Stimulated activated CD4-positive, alpha-beta T cell treated with anti-CD3 and anti-CD28 coated beads, Interleukin-12 subunit alpha, Interleukin-12 subunit beta, amount 100 ng/mL, for 24 hours (primary cell): Measurements from ENCODE around the gene PTCH2.
"Not testable (repeated sequence)": the region's sequence is repeated elsewhere in the genome, so short reads cannot be mapped to it uniquely, and the experiment has no call there.

ENCODE experiments used
- DNase-seq, 2 experiments: peaks; one replicate each; pipeline ENCODE4 v3.0.0-alpha.2; 2020; ENCODE audit warnings: low read depth in 2 of 2

Gene PTCH2

GRCh38 chr1:44838294-44838693, 4.8 kb downstream of the PTCH2 start:
- not testable (repeated sequence) for DNase-seq

GRCh38 chr1:44835738-44836675, 7.0 kb downstream of the PTCH2 start:
- peak; percentile 64 to 93 for DNase-seq

- no peak for DNase-seq
These were observed 8.7 kb downstream of the PTCH2 start for GRCh38 chr1:44834328-44834727.

- DNase-seq, result no peak
These were observed 10.9 kb downstream of the PTCH2 start for GRCh38 chr1:44832056-44832705.

GRCh38 chr1:44831516-44831915, 11.5 kb downstream of the PTCH2 start:
- DNase-seq, result no peak

- no peak for DNase-seq
These were observed 12.2 kb downstream of the PTCH2 start for GRCh38 chr1:44830900-44831304.

GRCh38 chr1:44829506-44830384, 13.3 kb downstream of the PTCH2 start:
- no peak for DNase-seq

- no peak for DNase-seq
These were observed 14.1 kb downstream of the PTCH2 start for GRCh38 chr1:44828841-44829440.

GRCh38 chr1:44828003-44828651, 14.9 kb downstream of the PTCH2 start:
- no peak for DNase-seq

- no peak for DNase-seq
These were observed 15.7 kb downstream of the PTCH2 start for GRCh38 chr1:44827197-44828002.

- no peak for DNase-seq
These were observed 16.5 kb downstream of the PTCH2 start for GRCh38 chr1:44826375-44827196.

- DNase-seq, result not testable (repeated sequence)
These were observed 18.7 kb downstream of the PTCH2 start for GRCh38 chr1:44824392-44824791.

GRCh38 chr1:44822981-44823451, 20.0 kb downstream of the PTCH2 start:
- no peak for DNase-seq

- DNase-seq, result no peak
These were observed 20.8 kb downstream of the PTCH2 start for GRCh38 chr1:44822131-44822701.

GRCh38 chr1:44821240-44821715, 21.8 kb downstream of the PTCH2 start:
- DNase-seq, result no peak

GRCh38 chr1:44820328-44821239, 22.5 kb downstream of the PTCH2 start:
- DNase-seq, result no peak

- DNase-seq, result peak; percentile 77 to 79
These were observed 23.3 kb downstream of the PTCH2 start for GRCh38 chr1:44819608-44820327.
